ENCODE data around the gene WNT2B. TPM values are rescaled to one million over a fixed set of nuclear protein-coding genes. Genes with fewer than 3 reads are reported as not detected.
A peak's percentile ranks its signal among the peaks of the same experiment; 100 is the strongest.

The WNT2B gene
- total and polyA plus RNA-seq, 2 donors (not counting 1 experiment from before 2014, with no cell fraction given): 0.54 to 5.2 TPM

- H4K20me1 ChIP-seq (ENCODE audit: control insufficient read depth, insufficient read depth, low read length, poor library complexity, severe bottlenecking): no peaks in the 10 kb centered on the region
- H3K9me3 ChIP-seq (ENCODE audit: control extremely low read depth in 1 of 3, control insufficient read depth in 2 of 3, insufficient read depth in 1 of 3, low read length in 2 of 3): peaks cover 0 to 10% (median 0%) of the 10 kb centered on the region in 3 donors
- no peaks in the 10 kb centered on the region for H3K79me2 ChIP-seq (ENCODE audit: control insufficient read depth, insufficient read depth, low read length)
- no peak overlapping the region for H3K4me2 ChIP-seq (replicated peaks; ENCODE audit: low read depth, low read length, poor library complexity, severe bottlenecking)
- DNase-seq: no peak
- H2AFZ ChIP-seq (ENCODE audit: insufficient read depth, low read depth, low read length, poor library complexity, severe bottlenecking): no peak overlapping the region
- Mint-ChIP-seq H3K27ac (no peak overlapping the region), H3K27me3 (peaks cover 5% of the 10 kb centered on the region), H3K4me3 (peak overlapping the region; percentile 38), H3K4me1 (peaks cover 24% of the 10 kb centered on the region), H3K9me3 (ENCODE audit: insufficient read depth) (no peaks in the 10 kb centered on the region)
- POLR2A ChIA-PET: no interaction called here
- no peak overlapping the region for H3K4me3 ChIP-seq (ENCODE audit: control extremely low read depth in 1 of 5, extremely low read depth in 1 of 5, insufficient read depth in 1 of 5, low read depth in 2 of 5, low read length in 4 of 5)
- H3K4me1 ChIP-seq (ENCODE audit: control insufficient read depth in 2 of 2, insufficient read depth in 2 of 2, low read length in 2 of 2): peaks cover 28 to 36% of the 10 kb centered on the region in 2 donors
- intact Hi-C loops (cut with micrococcal nuclease): no loop called here
- ATAC-seq (ENCODE audit: low read depth): no peak
- H3K27me3 ChIP-seq (replicated peaks in 1 of 4; ENCODE audit: control extremely low read depth in 1 of 4, control insufficient read depth in 3 of 4, insufficient read depth in 4 of 4, low read length in 3 of 4): peaks cover 0 to 46% (median 12%) of the 10 kb centered on the region in 4 experiments
- no peak overlapping the region for H3K9ac ChIP-seq (ENCODE audit: low read length)
- H3K27ac ChIP-seq (ENCODE audit: low read length in 2 of 2): no peak overlapping the region
- TF ChIP-seq CTCF (IDR thresholded peaks at IDR 0.05) (no peak), EZH2 (IDR thresholded peaks at IDR 0.05; ENCODE audit: borderline replicate concordance, insufficient read depth, low read depth, low read length, poor library complexity, severe bottlenecking) (no peak)
- CTCF ChIA-PET: interaction anchor here (1.2 kb wide), 1 partner anchor 119 kb away, joined by 3 read pairs; no protein-coding TSS in a partner anchor
- H3K36me3 ChIP-seq (replicated peaks in 1 of 2; ENCODE audit: control extremely low read depth in 1 of 2, control insufficient read depth in 1 of 2, extremely low read depth in 1 of 2, insufficient read depth in 2 of 2, low read length in 1 of 2): no peaks in the 10 kb centered on the region
- WGBS (ENCODE audit: insufficient coverage): no CpG with 5 or more reads among the region's 7 CpGs
Observed at GRCh38 chr1:112510340-112510739, 1.6 kb downstream of the WNT2B start.

GRCh38 chr1:112511897-112512296 is 3.1 kb downstream of the WNT2B start:
- WGBS (ENCODE audit: insufficient coverage): no CpG with 5 or more reads among the region's 2 CpGs
- no peak overlapping the region for H3K9ac ChIP-seq (ENCODE audit: low read length)
- no peak for DNase-seq
- no peak for ATAC-seq (ENCODE audit: low read depth)
- no peak overlapping the region for H3K4me2 ChIP-seq (replicated peaks; ENCODE audit: low read depth, low read length, poor library complexity, severe bottlenecking)
- H2AFZ ChIP-seq (ENCODE audit: insufficient read depth, low read depth, low read length, poor library complexity, severe bottlenecking): no peak overlapping the region
- H3K27ac ChIP-seq (ENCODE audit: low read length in 2 of 2): no peak overlapping the region
- peaks cover 11% of the 10 kb centered on the region for H3K4me1 Mint-ChIP-seq
- peaks cover 0 to 36% (median 12%) of the 10 kb centered on the region in 4 experiments for H3K27me3 ChIP-seq (replicated peaks in 1 of 4; ENCODE audit: control extremely low read depth in 1 of 4, control insufficient read depth in 3 of 4, insufficient read depth in 4 of 4, low read length in 3 of 4)
- peaks cover 19 to 20% of the 10 kb centered on the region in 2 donors for H3K4me1 ChIP-seq (ENCODE audit: control insufficient read depth in 2 of 2, insufficient read depth in 2 of 2, low read length in 2 of 2)
- no peak overlapping the region for H3K4me3 ChIP-seq (ENCODE audit: control extremely low read depth in 1 of 5, extremely low read depth in 1 of 5, insufficient read depth in 1 of 5, low read depth in 2 of 5, low read length in 4 of 5)
- ChIA-PET CTCF (interaction anchor here (0.6 to 1.5 kb wide), 2 partner anchors 10 to 176 kb away, joined by 4 to 7 read pairs; no protein-coding TSS in a partner anchor), POLR2A (no interaction called here)
- H3K27ac Mint-ChIP-seq: no peak overlapping the region
- no peaks in the 10 kb centered on the region for H3K79me2 ChIP-seq (ENCODE audit: control insufficient read depth, insufficient read depth, low read length)
- no peaks in the 10 kb centered on the region for H3K36me3 ChIP-seq (replicated peaks in 1 of 2; ENCODE audit: control extremely low read depth in 1 of 2, control insufficient read depth in 1 of 2, extremely low read depth in 1 of 2, insufficient read depth in 2 of 2, low read length in 1 of 2)
- peaks cover 4% of the 10 kb centered on the region for H3K27me3 Mint-ChIP-seq
- TF ChIP-seq EZH2 (IDR thresholded peaks at IDR 0.05; ENCODE audit: borderline replicate concordance, insufficient read depth, low read depth, low read length, poor library complexity, severe bottlenecking) (no peak), CTCF (IDR thresholded peaks at IDR 0.05) (no peak)
- no peak overlapping the region for H3K4me3 Mint-ChIP-seq
- intact Hi-C loops (cut with micrococcal nuclease): no loop called here
- no peaks in the 10 kb centered on the region for H3K9me3 Mint-ChIP-seq (ENCODE audit: insufficient read depth)
- peaks cover 0 to 10% (median 0%) of the 10 kb centered on the region in 3 donors for H3K9me3 ChIP-seq (ENCODE audit: control extremely low read depth in 1 of 3, control insufficient read depth in 2 of 3, insufficient read depth in 1 of 3, low read length in 2 of 3)
- no peaks in the 10 kb centered on the region for H4K20me1 ChIP-seq (ENCODE audit: control insufficient read depth, insufficient read depth, low read length, poor library complexity, severe bottlenecking)
